Kidney (tissue), 14 donors: ENCODE results near the gene NPIPB6. TPM values are rescaled to one million over a fixed set of nuclear protein-coding genes. Genes with fewer than 3 reads are reported as not detected.

Experiments used
- DNase-seq, 5 donors: peaks; one replicate each; pipeline ENCODE4 v3.0.0-alpha.2; 2013 to 2020
- FAIRE-seq: peaks from 2 replicates; lab custom pipeline; 2012; peaks lifted over from hg19 to GRCh38; lab: Jason Lieb, UNC
- H3K27ac ChIP-seq, 2 donors: one replicate each; pipeline ENCODE4 v1.7.0; 2013; ENCODE audit warnings: low read depth in 2 of 2, low read length in 2 of 2, inconsistent platforms in 1 of 2
- H3K27me3 ChIP-seq: one replicate; pipeline ENCODE4 v1.7.1; 2013; ENCODE audit warnings: low read length, inconsistent platforms; ENCODE audit not compliant: control insufficient read depth, insufficient read depth
- H3K36me3 ChIP-seq, 3 donors: one replicate each; pipeline versions ENCODE4 v1.7.0 to v1.7.1; 2013; ENCODE audit warnings: low read length in 3 of 3, control low read depth in 1 of 3, inconsistent platforms in 1 of 3; ENCODE audit not compliant: insufficient read depth in 3 of 3, control insufficient read depth in 2 of 3
- H3K4me1 ChIP-seq, 3 donors: one replicate each; pipeline versions ENCODE4 v1.7.0 to v1.7.1; 2013; ENCODE audit warnings: low read length in 3 of 3, inconsistent platforms in 1 of 3, low read depth in 1 of 3; ENCODE audit not compliant: control insufficient read depth in 2 of 3, insufficient read depth in 2 of 3
- H3K4me3 ChIP-seq, 3 donors: one replicate each; pipeline versions ENCODE4 v1.7.0 to v1.8.1; 2013; ENCODE audit warnings: low read length in 3 of 3, control low read depth in 1 of 3, inconsistent platforms in 1 of 3
- H3K9ac ChIP-seq, 3 donors: one replicate each; pipeline versions ENCODE4 v1.7.0 to v1.7.1; 2013; ENCODE audit warnings: low read length in 3 of 3, control low read depth in 1 of 3, inconsistent platforms in 1 of 3
- H3K9me3 ChIP-seq, 3 donors: one replicate each; pipeline versions ENCODE4 v1.7.0 to v1.7.1; 2013; ENCODE audit warnings: low read length in 3 of 3, control low read depth in 1 of 3, inconsistent platforms in 1 of 3; ENCODE audit not compliant: control insufficient read depth in 2 of 3, insufficient read depth in 1 of 3
- intact Hi-C: fragments of 100-400 bp; cut with DNase I; formaldehyde crosslinking; loops from one replicate; pipeline ENCODE4 v1.11.1; 2022
- polyA plus RNA-seq: library from polyadenylated mRNA; stranded (reverse); fragments of 350-450 nt; fragmentation: Illumina TruSeq; extraction: RNeasy Lipid Tissue Mini Kit (QIAGEN cat#74804); gene quantifications from one replicate; pipeline ENCODE4 v1.2.3, GENCODE V29; 2014; ENCODE audit warnings: low read depth, low replicate concordance; ENCODE audit not compliant: insufficient read depth
- total RNA-seq: library from RNA; stranded (reverse); fragmentation: NEBNext Ultra II Directional; extraction: Animal tissue kit (Norgen Biotek cat#: 25700); gene quantifications from one replicate; pipeline ENCODE4 v1.2.1, GENCODE V29; 2021
- TF ChIP-seq, protein P1 (sequence below): IDR thresholded peaks from 3 replicates; pipeline ENCODE4 v1.5.1; 2012; ENCODE audit warnings: mild to moderate bottlenecking, moderate library complexity, borderline replicate concordance; ENCODE audit not compliant: insufficient read depth; ENCODE audit errors: extremely low read depth
- donor health status: control.
- donor health status: control.
- donor health status: control.
- donor health status: control.
- donor health status: control.
- donor health status: DM: yes; HTN: yes; CAD: no.
- donor health status: Normal renal cell carcinoma (clear cell type).

Gene NPIPB6
- total and polyA plus RNA-seq, 2 donors from 2014 or later: 2.4 TPM; not detected in 1

DNA sequence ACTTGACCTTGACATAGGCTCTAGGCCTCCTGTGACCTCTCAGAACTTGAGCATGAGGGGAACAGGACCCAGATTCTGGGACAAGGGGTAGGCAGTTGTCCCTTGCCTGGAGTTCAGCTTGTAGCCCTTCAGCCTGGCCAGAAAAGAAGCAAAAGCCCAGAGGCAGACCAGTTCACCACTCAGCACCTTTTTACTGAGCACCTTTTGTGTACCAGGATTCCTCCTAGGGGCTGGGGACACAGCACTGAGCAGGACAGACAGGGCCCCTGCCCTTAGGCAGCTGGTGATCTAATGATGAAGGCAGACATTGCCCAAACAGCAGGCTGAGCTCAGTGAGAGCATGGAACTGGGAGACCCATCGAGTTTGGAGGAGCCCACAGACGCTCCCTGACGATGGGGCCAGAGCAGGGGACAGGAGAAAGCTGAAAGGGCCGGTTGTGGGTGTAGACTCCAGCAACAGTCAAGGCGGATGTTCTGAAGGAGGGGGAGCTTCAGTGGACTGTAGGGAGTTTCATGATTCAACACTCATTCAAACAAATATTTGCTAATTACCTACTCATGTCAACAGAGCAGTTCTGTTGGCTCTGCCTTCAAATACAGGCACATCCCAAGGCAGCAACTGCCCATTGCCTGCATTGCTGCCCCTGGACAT is 38.9 kb downstream of the NPIPB6 start:
- H3K9ac ChIP-seq: no peak overlapping the region
- H3K4me1 ChIP-seq: no peaks in the 10 kb centered on the region
- FAIRE-seq (no peak), DNase-seq (peak in 1 of 5 donors; percentile 13)
- H3K36me3 ChIP-seq: no peaks in the 10 kb centered on the region
- no peak overlapping the region for H3K4me3 ChIP-seq
- intact Hi-C loops: no loop called here
- H3K9me3 ChIP-seq: no peaks in the 10 kb centered on the region
- TF ChIP-seq, protein P1, sequence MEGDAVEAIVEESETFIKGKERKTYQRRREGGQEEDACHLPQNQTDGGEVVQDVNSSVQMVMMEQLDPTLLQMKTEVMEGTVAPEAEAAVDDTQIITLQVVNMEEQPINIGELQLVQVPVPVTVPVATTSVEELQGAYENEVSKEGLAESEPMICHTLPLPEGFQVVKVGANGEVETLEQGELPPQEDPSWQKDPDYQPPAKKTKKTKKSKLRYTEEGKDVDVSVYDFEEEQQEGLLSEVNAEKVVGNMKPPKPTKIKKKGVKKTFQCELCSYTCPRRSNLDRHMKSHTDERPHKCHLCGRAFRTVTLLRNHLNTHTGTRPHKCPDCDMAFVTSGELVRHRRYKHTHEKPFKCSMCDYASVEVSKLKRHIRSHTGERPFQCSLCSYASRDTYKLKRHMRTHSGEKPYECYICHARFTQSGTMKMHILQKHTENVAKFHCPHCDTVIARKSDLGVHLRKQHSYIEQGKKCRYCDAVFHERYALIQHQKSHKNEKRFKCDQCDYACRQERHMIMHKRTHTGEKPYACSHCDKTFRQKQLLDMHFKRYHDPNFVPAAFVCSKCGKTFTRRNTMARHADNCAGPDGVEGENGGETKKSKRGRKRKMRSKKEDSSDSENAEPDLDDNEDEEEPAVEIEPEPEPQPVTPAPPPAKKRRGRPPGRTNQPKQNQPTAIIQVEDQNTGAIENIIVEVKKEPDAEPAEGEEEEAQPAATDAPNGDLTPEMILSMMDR: no peak
- no peak overlapping the region for H3K27ac ChIP-seq
- H3K27me3 ChIP-seq: no peaks in the 10 kb centered on the region

DNA sequence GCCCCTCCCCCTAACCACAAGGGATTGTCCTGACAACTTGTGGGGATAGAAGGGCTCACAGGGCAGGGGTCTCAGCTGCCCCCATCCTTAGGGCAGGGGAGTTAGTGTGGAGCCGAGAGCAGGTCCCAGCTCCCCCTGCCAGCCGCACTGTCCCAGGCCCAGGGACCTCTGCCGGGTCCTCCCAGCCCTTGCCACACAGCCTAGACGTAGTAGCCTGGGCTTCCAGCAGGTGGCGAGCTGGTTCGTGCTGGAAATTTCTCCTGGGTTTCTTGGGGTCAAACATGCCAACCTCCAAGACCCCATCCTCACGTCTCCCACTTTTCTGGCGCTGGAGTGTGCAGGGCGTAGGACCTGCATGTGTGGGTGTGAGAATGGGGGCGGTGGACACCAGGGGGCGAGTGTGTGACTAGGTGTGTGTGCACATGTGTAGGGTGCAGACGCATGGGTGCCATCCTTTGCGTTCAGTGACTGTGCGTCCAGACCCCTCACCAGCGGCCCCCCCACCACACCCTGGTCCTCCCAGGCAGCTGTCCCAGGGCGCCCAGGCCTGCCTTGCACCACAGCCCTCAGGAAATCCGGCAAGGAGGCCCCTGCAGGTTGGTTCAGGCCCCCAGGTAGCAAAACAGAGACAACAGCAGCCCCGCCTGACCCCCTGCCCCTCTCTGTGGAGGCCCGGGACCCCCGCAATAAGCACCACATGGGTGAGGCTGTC is 41.5 kb downstream of the NPIPB6 start:
- intact Hi-C loops: no loop called here
- no peaks in the 10 kb centered on the region for H3K36me3 ChIP-seq
- TF ChIP-seq, protein P1: peak; percentile 46
- H3K4me3 ChIP-seq: no peak overlapping the region
- H3K27ac ChIP-seq: no peak overlapping the region
- H3K27me3 ChIP-seq: no peaks in the 10 kb centered on the region
- H3K9me3 ChIP-seq: no peaks in the 10 kb centered on the region
- no peak for FAIRE-seq
- DNase-seq: peak in 3 of 5 donors; percentile 21 to 73 (median 58)
- H3K4me1 ChIP-seq: no peaks in the 10 kb centered on the region
- H3K9ac ChIP-seq: no peak overlapping the region

DNA sequence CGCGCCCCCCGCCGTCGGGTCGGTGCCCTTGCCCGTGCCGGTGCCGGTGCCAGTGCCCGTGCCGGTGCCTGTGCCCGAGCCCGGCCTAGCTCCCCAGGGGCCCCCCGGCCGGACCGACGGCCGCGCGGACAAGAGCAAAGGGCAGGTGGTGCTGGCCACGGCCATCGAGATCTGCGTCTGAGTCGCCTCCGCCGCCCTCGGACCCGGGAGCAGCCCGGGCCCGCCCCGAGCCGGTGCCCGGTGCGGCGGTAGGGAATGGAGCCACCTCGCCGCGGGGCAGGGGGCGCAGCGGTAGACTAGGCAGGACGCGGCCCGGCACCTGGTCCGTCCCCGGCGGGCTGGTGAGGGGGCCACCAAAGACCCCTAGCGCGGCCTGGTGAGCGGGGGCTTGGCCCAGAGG is 42.6 kb downstream of the NPIPB6 start:
- TF ChIP-seq, protein P1: no peak

More for the DNA sequence above, 42.6 kb downstream of the NPIPB6 start:
- no peaks in the 10 kb centered on the region for H3K27me3 ChIP-seq
- H3K9me3 ChIP-seq: no peaks in the 10 kb centered on the region
- H3K27ac ChIP-seq: no peak overlapping the region
- H3K36me3 ChIP-seq: no peaks in the 10 kb centered on the region
- intact Hi-C loops: no loop called here
- DNase-seq (peak in 1 of 5 donors; percentile 47), FAIRE-seq (no peak)
- H3K4me3 ChIP-seq: no peak overlapping the region
- H3K9ac ChIP-seq: no peak overlapping the region
- H3K4me1 ChIP-seq: no peaks in the 10 kb centered on the region
